ENCODE measurements around the gene ATP8A2. TPM values are rescaled to one million over a fixed set of nuclear protein-coding genes. Genes with fewer than 3 reads are reported as not detected.
"Not testable (repeated sequence)": the region's sequence is repeated elsewhere in the genome, so short reads cannot be mapped to it uniquely, and the experiment has no call there.

ATP8A2 gene
- total RNA-seq, 3 donors from 2014 or later, result under 0.01 to 1.0 (median under 0.01) TPM

GRCh38 chr13:25783076-25783475 lies 411.3 kb downstream of the ATP8A2 start:
- Histone ChIP-seq H3K27me3 (no peaks in the 10 kb centered on the region), H3K36me3 (no peaks in the 10 kb centered on the region), H3K27ac (no peak overlapping the region), H3K4me3 (no peak overlapping the region), H3K4me1 (no peaks in the 10 kb centered on the region), H3K9me3 (no peaks in the 10 kb centered on the region)
- TF ChIP-seq CTCF (IDR thresholded peaks at IDR 0.05), result no peak
- TF ChIP-seq POLR2AphosphoS5 (IDR thresholded peaks at IDR 0.05), result no peak
- no peak for TF ChIP-seq POLR2A (IDR thresholded peaks at IDR 0.05)
- DNase-seq (ENCODE audit: low spot score in 2 of 2), result no peak
- intact Hi-C loops (cut with DNase I; ENCODE audit: low total_unique reads), result no loop called here

- H3K27me3 ChIP-seq, result no peaks in the 10 kb centered on the region
- H3K27ac ChIP-seq, result no peak overlapping the region
- intact Hi-C loops (cut with DNase I; ENCODE audit: low total_unique reads), result no loop called here
- H3K4me1 ChIP-seq, result no peaks in the 10 kb centered on the region
- H3K4me3 ChIP-seq, result no peak overlapping the region
- DNase-seq (ENCODE audit: low spot score in 2 of 2), result no peak
- H3K36me3 ChIP-seq, result no peaks in the 10 kb centered on the region
- no peaks in the 10 kb centered on the region for H3K9me3 ChIP-seq
- no peak for TF ChIP-seq POLR2A (IDR thresholded peaks at IDR 0.05)
- no peak for TF ChIP-seq CTCF (IDR thresholded peaks at IDR 0.05)
- TF ChIP-seq POLR2AphosphoS5 (IDR thresholded peaks at IDR 0.05), result no peak
Observed at GRCh38 chr13:25783601-25784024, 411.8 kb downstream of the ATP8A2 start.

- no peak overlapping the region for H3K4me3 ChIP-seq
- no peak for DNase-seq (ENCODE audit: low spot score in 2 of 2)
- H3K27me3 ChIP-seq, result no peaks in the 10 kb centered on the region
- TF ChIP-seq POLR2AphosphoS5 (IDR thresholded peaks at IDR 0.05) (no peak), POLR2A (IDR thresholded peaks at IDR 0.05) (no peak), CTCF (IDR thresholded peaks at IDR 0.05) (no peak)
- H3K4me1 ChIP-seq, result no peaks in the 10 kb centered on the region
- H3K36me3 ChIP-seq, result no peaks in the 10 kb centered on the region
- no peaks in the 10 kb centered on the region for H3K9me3 ChIP-seq
- intact Hi-C loops (cut with DNase I; ENCODE audit: low total_unique reads), result no loop called here
- H3K27ac ChIP-seq, result no peak overlapping the region
Observed at GRCh38 chr13:25784119-25784518, 412.3 kb downstream of the ATP8A2 start.

GRCh38 chr13:25790137-25790536 lies 418.4 kb downstream of the ATP8A2 start:
- H3K36me3 ChIP-seq; H3K27me3 ChIP-seq; H3K9me3 ChIP-seq; DNase-seq (ENCODE audit: low spot score in 2 of 2); intact Hi-C loops (cut with DNase I; ENCODE audit: low total_unique reads); H3K4me1 ChIP-seq; H3K27ac ChIP-seq; H3K4me3 ChIP-seq: not testable (repeated sequence)

GRCh38 chr13:25795277-25795676 lies 423.5 kb downstream of the ATP8A2 start:
- intact Hi-C loops (cut with DNase I; ENCODE audit: low total_unique reads), result no loop called here
- H3K9me3 ChIP-seq, result no peaks in the 10 kb centered on the region
- H3K27me3 ChIP-seq, result no peaks in the 10 kb centered on the region
- no peak overlapping the region for H3K27ac ChIP-seq
- no peak for TF ChIP-seq POLR2A (IDR thresholded peaks at IDR 0.05)
- TF ChIP-seq POLR2AphosphoS5 (IDR thresholded peaks at IDR 0.05), result no peak
- TF ChIP-seq CTCF (IDR thresholded peaks at IDR 0.05), result no peak
- no peak for DNase-seq (ENCODE audit: low spot score in 2 of 2)
- no peaks in the 10 kb centered on the region for H3K36me3 ChIP-seq
- no peaks in the 10 kb centered on the region for H3K4me1 ChIP-seq
- no peak overlapping the region for H3K4me3 ChIP-seq

GRCh38 chr13:25796474-25796873 lies 424.7 kb downstream of the ATP8A2 start:
- intact Hi-C loops (cut with DNase I; ENCODE audit: low total_unique reads), result no loop called here
- H3K27ac ChIP-seq, result no peak overlapping the region
- H3K4me3 ChIP-seq, result no peak overlapping the region
- H3K27me3 ChIP-seq, result no peaks in the 10 kb centered on the region
- DNase-seq (ENCODE audit: low spot score in 2 of 2), result no peak
- no peaks in the 10 kb centered on the region for H3K9me3 ChIP-seq
- TF ChIP-seq CTCF (IDR thresholded peaks at IDR 0.05) (no peak), POLR2AphosphoS5 (IDR thresholded peaks at IDR 0.05) (no peak), POLR2A (IDR thresholded peaks at IDR 0.05) (no peak)
- H3K36me3 ChIP-seq, result no peaks in the 10 kb centered on the region
- no peaks in the 10 kb centered on the region for H3K4me1 ChIP-seq
